B cell (primary cell): ENCODE results near the gene HSD11B1. TPM values are rescaled to one million over a fixed set of nuclear protein-coding genes. Genes with fewer than 3 reads are reported as not detected.

ENCODE experiments used
- ATAC-seq: fragments of 200-7000 bp; cut with Tn5 transposase; one replicate; pipeline ENCODE4 v1.10.0; 2021; ENCODE audit warnings: low read depth, mild to moderate bottlenecking, moderate number of reproducible peaks, moderate library complexity
- CTCF ChIA-PET: fragments of 350-600 bp; sonication (Branson Sonifier 250); formaldehyde crosslinking; loops from one replicate; lab custom pipeline; 2021; ENCODE audit warnings: antibody characterized with exemption, inconsistent platforms; lab: Charles Lee
- POLR2A ChIA-PET: fragments of 350-600 bp; sonication (Branson Sonifier 250); formaldehyde crosslinking; loops from one replicate; lab custom pipeline; 2021; ENCODE audit warnings: antibody characterized with exemption; lab: Charles Lee
- DNase-seq: peaks from one replicate; pipeline ENCODE4 v3.0.0; 2013
- H2AFZ ChIP-seq: 2 replicates; pipeline ENCODE4 v1.6.1; 2012; ENCODE audit warnings: mild to moderate bottlenecking, low read depth, low read length; ENCODE audit not compliant: insufficient read depth, poor library complexity, severe bottlenecking
- H3K27ac ChIP-seq, 2 donors: 1 replicate in 1 of 2; 2 replicates in 1 of 2; pipeline ENCODE4 v1.5.1; 2012 to 2013; ENCODE audit warnings: low read length in 2 of 2, mild to moderate bottlenecking in 2 of 2, moderate library complexity in 1 of 2
- H3K27me3 ChIP-seq, 4 experiments: fragments of 200-600 bp in 1 of 4; sonication (generic) in 1 of 4; replicated peaks in 1 of 4; 1 replicate in 2 of 4; 2 replicates in 2 of 4; pipeline versions ENCODE4 v1.6.1 to v1.7.0; 2013 to 2016; ENCODE audit warnings: low read length in 3 of 4, mild to moderate bottlenecking in 2 of 4, mixed read lengths in 1 of 4, moderate library complexity in 1 of 4; ENCODE audit not compliant: insufficient read depth in 4 of 4, control insufficient read depth in 3 of 4; ENCODE audit errors: control extremely low read depth in 1 of 4
- H3K36me3 ChIP-seq, 2 experiments: replicated peaks in 1 of 2; 1 replicate in 1 of 2; 2 replicates in 1 of 2; pipeline versions ENCODE4 v1.6.1 to v1.7.1; 2013; ENCODE audit warnings: low read length in 1 of 2; ENCODE audit not compliant: insufficient read depth in 2 of 2, control insufficient read depth in 1 of 2; ENCODE audit errors: control extremely low read depth in 1 of 2, extremely low read depth in 1 of 2
- H3K4me1 ChIP-seq, 2 donors: fragments of 200-600 bp in 1 of 2; sonication (generic) in 1 of 2; 1 replicate in 1 of 2; 2 replicates in 1 of 2; pipeline versions ENCODE4 v1.5.1 to v1.6.1; 2013 to 2017; ENCODE audit warnings: low read length in 2 of 2; ENCODE audit not compliant: control insufficient read depth in 2 of 2, insufficient read depth in 2 of 2
- H3K4me2 ChIP-seq: replicated peaks from 2 replicates; pipeline ENCODE3; 2012; ENCODE audit warnings: mild to moderate bottlenecking, low read depth, low read length; ENCODE audit not compliant: poor library complexity, severe bottlenecking
- H3K4me3 ChIP-seq, 5 experiments: fragments of 200-600 bp in 1 of 5; sonication (generic) in 1 of 5; 1 replicate in 3 of 5; 2 replicates in 2 of 5; pipeline versions ENCODE4 v1.5.1 to v1.7.0; 2011 to 2016; ENCODE audit warnings: low read length in 4 of 5, mild to moderate bottlenecking in 4 of 5, low read depth in 2 of 5, control low read depth in 1 of 5, moderate library complexity in 1 of 5; ENCODE audit not compliant: insufficient read depth in 1 of 5; ENCODE audit errors: control extremely low read depth in 1 of 5, extremely low read depth in 1 of 5
- H3K79me2 ChIP-seq: fragments of 200-600 bp; sonication (generic); one replicate; pipeline ENCODE4 v1.6.0; 2016; ENCODE audit warnings: low read length; ENCODE audit not compliant: control insufficient read depth, insufficient read depth
- H3K9ac ChIP-seq: fragments of 200-600 bp; sonication (generic); 2 replicates; pipeline ENCODE4 v1.6.1; 2017; ENCODE audit warnings: mild to moderate bottlenecking, low read length, moderate library complexity
- H3K9me3 ChIP-seq, 3 donors: one replicate each; pipeline versions ENCODE4 v1.6.1 to v1.7.1; 2013; ENCODE audit warnings: low read length in 2 of 3; ENCODE audit not compliant: control insufficient read depth in 2 of 3, insufficient read depth in 1 of 3; ENCODE audit errors: control extremely low read depth in 1 of 3
- H4K20me1 ChIP-seq: 2 replicates; pipeline ENCODE4 v1.6.0; 2012; ENCODE audit warnings: mild to moderate bottlenecking, low read length; ENCODE audit not compliant: insufficient read depth, control insufficient read depth, poor library complexity, severe bottlenecking
- H3K27ac Mint-ChIP-seq: one replicate; pipeline ENCODE4 v1.8.0; 2021; ENCODE audit warnings: mixed read lengths
- H3K27me3 Mint-ChIP-seq: one replicate; pipeline ENCODE4 v1.8.0; 2021; ENCODE audit warnings: mixed read lengths
- H3K4me1 Mint-ChIP-seq: one replicate; pipeline ENCODE4 v1.8.0; 2021; ENCODE audit warnings: mixed read lengths
- H3K4me3 Mint-ChIP-seq: one replicate; pipeline ENCODE4 v1.8.0; 2021; ENCODE audit warnings: mixed read lengths
- H3K9me3 Mint-ChIP-seq: one replicate; pipeline ENCODE4 v1.8.0; 2022; ENCODE audit warnings: mixed read lengths; ENCODE audit not compliant: insufficient read depth
- EZH2 ChIP-seq: IDR thresholded peaks from 2 replicates; pipeline ENCODE4 v1.6.1; 2012; ENCODE audit warnings: borderline replicate concordance, low read depth, mild to moderate bottlenecking, moderate library complexity, low read length; ENCODE audit not compliant: insufficient read depth, poor library complexity, severe bottlenecking
- WGBS: methylation state at CpG from one replicate; pipeline ENCODE4 v1.1.5; 2013; ENCODE audit warnings: missing lambda C conversion rate; ENCODE audit not compliant: insufficient coverage; 5-methylcytosine and 5-hydroxymethylcytosine counted together
- intact Hi-C: fragments of 100-400 bp; cut with micrococcal nuclease; formaldehyde crosslinking; loops from one replicate; pipeline ENCODE4 v1.10.0; 2022
- polyA plus RNA-seq: library from polyadenylated mRNA; depleted of rRNA; stranded (reverse); fragments of >200 nt; gene quantifications from 2 replicates; pipeline ENCODE4 v1.2.3, GENCODE V29; 2012
- total RNA-seq, 2 donors: library from RNA; stranded (reverse); fragments of 120-200 nt in 1 of 2; gene quantifications; 1 replicate in 1 of 2; 2 replicates in 1 of 2; pipeline versions ENCODE4 v1.2.3 to v1.2.4, GENCODE V29; 2013 to 2022
- TF ChIP-seq, protein P1 (sequence below): fragments of 200-600 bp; IDR thresholded peaks from one replicate; pipeline ENCODE4 v1.8.0; 2022; ENCODE audit warnings: antibody characterized with exemption, mild to moderate bottlenecking

The HSD11B1 gene
- total and polyA plus RNA-seq, 2 donors (not counting 1 experiment from before 2014, with no cell fraction given): not detected

DNA sequence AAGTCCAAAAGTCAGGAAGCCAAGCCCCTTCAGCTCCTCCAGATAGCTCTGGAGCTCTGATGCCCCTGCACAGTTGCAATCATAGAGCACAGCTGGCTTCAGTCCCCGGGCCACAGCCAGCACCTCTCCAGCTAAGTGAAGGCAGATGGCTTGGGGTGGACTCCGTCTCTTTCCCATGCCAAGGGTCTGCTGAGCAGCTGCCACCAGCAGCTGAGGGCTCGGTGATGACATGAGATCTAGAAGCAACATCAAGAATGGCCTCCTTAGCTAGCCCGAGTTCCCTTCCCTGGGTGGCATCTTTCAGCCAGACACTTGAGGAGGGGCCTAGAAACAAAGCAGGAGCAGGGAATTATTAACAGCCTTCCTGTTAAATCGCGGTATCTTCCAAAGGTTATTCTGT, 78.7 kb downstream of the HSD11B1 start:
- Histone ChIP-seq H4K20me1 (no peaks in the 10 kb centered on the region), H3K27ac (peak overlapping the region in 1 of 2 donors; percentile 90), H3K4me1 (peaks cover 14 to 20% of the 10 kb centered on the region in 2 donors), H3K4me2 (peak overlapping the region; percentile 82), H2AFZ (no peak overlapping the region), H3K9me3 (peaks cover 0 to 3% (median 0%) of the 10 kb centered on the region in 3 donors), H3K27me3 (peaks cover 0 to 8% (median 0%) of the 10 kb centered on the region in 4 experiments), H3K36me3 (peaks cover 2 to 43% of the 10 kb centered on the region in 2 experiments), H3K4me3 (no peak overlapping the region), H3K79me2 (peaks cover 4% of the 10 kb centered on the region), H3K9ac (no peak overlapping the region)
- ChIA-PET CTCF (interaction anchor here (0.7 to 5.0 kb wide), 6 partner anchors 8 to 44 kb away, joined by 3 to 20 read pairs (median 6); partner anchors contain the start of gene UTP25), POLR2A (interaction anchor here (2.0 kb wide), 1 partner anchor 9 kb away, joined by 12 read pairs; no protein-coding TSS in a partner anchor)
- Mint-ChIP-seq H3K4me3 (peak overlapping the region; percentile 92), H3K4me1 (peaks cover 25% of the 10 kb centered on the region), H3K27me3 (peaks cover 4% of the 10 kb centered on the region), H3K27ac (peak overlapping the region; percentile 95), H3K9me3 (peaks cover 2% of the 10 kb centered on the region)
- DNase-seq (no peak), ATAC-seq (no peak)
- TF ChIP-seq, protein P1, sequence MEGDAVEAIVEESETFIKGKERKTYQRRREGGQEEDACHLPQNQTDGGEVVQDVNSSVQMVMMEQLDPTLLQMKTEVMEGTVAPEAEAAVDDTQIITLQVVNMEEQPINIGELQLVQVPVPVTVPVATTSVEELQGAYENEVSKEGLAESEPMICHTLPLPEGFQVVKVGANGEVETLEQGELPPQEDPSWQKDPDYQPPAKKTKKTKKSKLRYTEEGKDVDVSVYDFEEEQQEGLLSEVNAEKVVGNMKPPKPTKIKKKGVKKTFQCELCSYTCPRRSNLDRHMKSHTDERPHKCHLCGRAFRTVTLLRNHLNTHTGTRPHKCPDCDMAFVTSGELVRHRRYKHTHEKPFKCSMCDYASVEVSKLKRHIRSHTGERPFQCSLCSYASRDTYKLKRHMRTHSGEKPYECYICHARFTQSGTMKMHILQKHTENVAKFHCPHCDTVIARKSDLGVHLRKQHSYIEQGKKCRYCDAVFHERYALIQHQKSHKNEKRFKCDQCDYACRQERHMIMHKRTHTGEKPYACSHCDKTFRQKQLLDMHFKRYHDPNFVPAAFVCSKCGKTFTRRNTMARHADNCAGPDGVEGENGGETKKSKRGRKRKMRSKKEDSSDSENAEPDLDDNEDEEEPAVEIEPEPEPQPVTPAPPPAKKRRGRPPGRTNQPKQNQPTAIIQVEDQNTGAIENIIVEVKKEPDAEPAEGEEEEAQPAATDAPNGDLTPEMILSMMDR: no peak
- TF ChIP-seq EZH2: no peak
- intact Hi-C loops: no loop called here
- 89% methylated on average over 6 of the region's 6 CpGs for WGBS

Other genes with a start within 250 kb of the HSD11B1 start
- not detected in 2 replicates for gene CAMK1G, start 121.1 kb upstream of the HSD11B1 start, total RNA-seq
- not detected in 2 replicates for gene CAMK1G, start 121.1 kb upstream of the HSD11B1 start, polyA plus RNA-seq
- gene LAMB3, start 52.4 kb upstream of the HSD11B1 start, total RNA-seq: 0.37 TPM in 1 of 2 replicates, not detected in the other
- 0.03 and 0.33 TPM in 2 replicates for gene LAMB3, start 52.4 kb upstream of the HSD11B1 start, polyA plus RNA-seq
- not detected in 2 replicates for gene G0S2, start 29.4 kb upstream of the HSD11B1 start, total RNA-seq
- 6.2 and 9.4 TPM in 2 replicates for gene G0S2, start 29.4 kb upstream of the HSD11B1 start, polyA plus RNA-seq
- 257 and 262 TPM in 2 replicates for gene TRAF3IP3, start 51.2 kb downstream of the HSD11B1 start, total RNA-seq
- gene TRAF3IP3, start 51.2 kb downstream of the HSD11B1 start, polyA plus RNA-seq: 344 and 422 TPM in 2 replicates
- 3.4 and 4.1 TPM in 2 replicates for gene C1orf74, start 79.7 kb downstream of the HSD11B1 start, total RNA-seq
- 0.49 and 0.76 TPM in 2 replicates for gene C1orf74, start 79.7 kb downstream of the HSD11B1 start, polyA plus RNA-seq
- 0.95 and 1.1 TPM in 2 replicates for gene IRF6, start 101.3 kb downstream of the HSD11B1 start, total RNA-seq
- 0.18 and 0.46 TPM in 2 replicates for gene IRF6, start 101.3 kb downstream of the HSD11B1 start, polyA plus RNA-seq
- 16.6 and 17.1 TPM in 2 replicates for gene UTP25, start 123.1 kb downstream of the HSD11B1 start, total RNA-seq
- 4.7 and 6.2 TPM in 2 replicates for gene UTP25, start 123.1 kb downstream of the HSD11B1 start, polyA plus RNA-seq
- not detected in 2 replicates for gene SYT14, start 233.4 kb downstream of the HSD11B1 start, total RNA-seq
- gene SYT14, start 233.4 kb downstream of the HSD11B1 start, polyA plus RNA-seq: not detected in 2 replicates